ENCODE data around the gene ITPR2. TPM values are rescaled to one million over a fixed set of nuclear protein-coding genes. Genes with fewer than 3 reads are reported as not detected.

Gene ITPR2
- total RNA-seq, 3 donors from 2014 or later = 33.3 to 60.8 (median 54.0) TPM

GRCh38 chr12:26823390-26823789, 9.6 kb downstream of the ITPR2 start:
- no peak overlapping the region for H3K4me3 ChIP-seq
- ATAC-seq (no peak), DNase-seq (no peak)
- no peaks in the 10 kb centered on the region for H3K9me3 ChIP-seq
- TF ChIP-seq, protein P1, sequence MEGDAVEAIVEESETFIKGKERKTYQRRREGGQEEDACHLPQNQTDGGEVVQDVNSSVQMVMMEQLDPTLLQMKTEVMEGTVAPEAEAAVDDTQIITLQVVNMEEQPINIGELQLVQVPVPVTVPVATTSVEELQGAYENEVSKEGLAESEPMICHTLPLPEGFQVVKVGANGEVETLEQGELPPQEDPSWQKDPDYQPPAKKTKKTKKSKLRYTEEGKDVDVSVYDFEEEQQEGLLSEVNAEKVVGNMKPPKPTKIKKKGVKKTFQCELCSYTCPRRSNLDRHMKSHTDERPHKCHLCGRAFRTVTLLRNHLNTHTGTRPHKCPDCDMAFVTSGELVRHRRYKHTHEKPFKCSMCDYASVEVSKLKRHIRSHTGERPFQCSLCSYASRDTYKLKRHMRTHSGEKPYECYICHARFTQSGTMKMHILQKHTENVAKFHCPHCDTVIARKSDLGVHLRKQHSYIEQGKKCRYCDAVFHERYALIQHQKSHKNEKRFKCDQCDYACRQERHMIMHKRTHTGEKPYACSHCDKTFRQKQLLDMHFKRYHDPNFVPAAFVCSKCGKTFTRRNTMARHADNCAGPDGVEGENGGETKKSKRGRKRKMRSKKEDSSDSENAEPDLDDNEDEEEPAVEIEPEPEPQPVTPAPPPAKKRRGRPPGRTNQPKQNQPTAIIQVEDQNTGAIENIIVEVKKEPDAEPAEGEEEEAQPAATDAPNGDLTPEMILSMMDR (IDR thresholded peaks at IDR 0.05) = no peak
- intact Hi-C loops (cut with DNase I, micrococcal nuclease) = no loop called here
- H3K4me1 ChIP-seq (ENCODE audit: low read depth) = no peaks in the 10 kb centered on the region
- no peaks in the 10 kb centered on the region for H3K36me3 ChIP-seq (ENCODE audit: low read depth)

- no peak for ATAC-seq
- no peaks in the 10 kb centered on the region for H3K9me3 ChIP-seq
- H3K4me1 ChIP-seq (ENCODE audit: low read depth) = no peaks in the 10 kb centered on the region
- intact Hi-C loops (cut with DNase I, micrococcal nuclease) = no loop called here
- H3K4me3 ChIP-seq = no peak overlapping the region
- TF ChIP-seq, protein P1 (IDR thresholded peaks at IDR 0.05) = no peak
- no peak for DNase-seq
- no peaks in the 10 kb centered on the region for H3K36me3 ChIP-seq (ENCODE audit: low read depth)
Measured at GRCh38 chr12:26822026-26822425, 11.0 kb downstream of the ITPR2 start.

DNA sequence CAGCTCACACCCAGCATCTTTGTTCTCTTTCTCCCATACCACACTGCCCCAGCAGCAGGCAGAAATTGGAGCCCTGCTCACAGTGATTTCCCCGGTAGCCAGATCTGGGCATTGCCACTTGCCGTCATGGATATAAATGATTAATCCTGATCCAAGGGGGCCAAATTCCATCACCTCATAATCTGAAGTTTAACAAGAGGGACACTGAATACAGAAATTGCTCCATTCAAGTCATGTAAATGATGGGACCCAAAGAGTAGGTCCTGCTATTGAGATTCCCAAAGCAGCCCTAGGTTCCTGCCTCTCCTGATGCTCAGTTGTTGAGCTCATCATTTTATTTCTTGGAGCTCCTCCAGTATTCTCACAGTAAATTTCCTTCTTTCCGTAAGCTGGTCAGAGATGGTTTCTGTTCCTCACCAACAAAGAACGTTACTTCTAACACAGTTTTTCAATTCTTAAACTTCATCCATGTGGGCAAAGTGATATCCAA, 11.7 kb downstream of the ITPR2 start:
- Histone ChIP-seq H3K4me1 (ENCODE audit: low read depth) (no peaks in the 10 kb centered on the region), H3K36me3 (ENCODE audit: low read depth) (no peaks in the 10 kb centered on the region), H3K9me3 (no peaks in the 10 kb centered on the region), H3K4me3 (no peak overlapping the region)
- DNase-seq (no peak), ATAC-seq (no peak)
- TF ChIP-seq, protein P1 (IDR thresholded peaks at IDR 0.05) = no peak
- intact Hi-C loops (cut with DNase I, micrococcal nuclease) = no loop called here

DNA sequence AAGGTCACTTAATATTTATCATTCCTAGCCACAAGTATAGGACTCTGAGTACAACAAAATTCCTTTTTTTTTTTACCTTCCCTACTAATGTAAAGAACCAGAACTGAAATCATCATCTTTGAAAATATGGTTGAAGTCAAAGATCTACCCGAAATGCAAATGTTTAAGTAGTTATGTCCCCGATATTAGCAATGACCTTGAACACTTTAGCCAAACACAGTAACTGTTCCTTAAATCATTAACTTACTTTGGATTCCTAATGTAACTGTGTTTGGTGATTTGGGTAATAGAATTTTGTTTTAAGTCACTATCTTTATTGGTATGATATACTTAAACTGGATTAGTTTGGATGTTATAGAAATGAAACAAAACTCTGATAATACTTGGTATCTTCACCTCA, 14.4 kb downstream of the ITPR2 start:
- TF ChIP-seq, protein P1 (IDR thresholded peaks at IDR 0.05) = no peak
- intact Hi-C loops (cut with DNase I, micrococcal nuclease) = no loop called here
- DNase-seq (no peak), ATAC-seq (no peak)
- H3K9me3 ChIP-seq = no peaks in the 10 kb centered on the region
- H3K4me3 ChIP-seq = no peak overlapping the region
- H3K36me3 ChIP-seq (ENCODE audit: low read depth) = no peaks in the 10 kb centered on the region
- no peaks in the 10 kb centered on the region for H3K4me1 ChIP-seq (ENCODE audit: low read depth)

DNA sequence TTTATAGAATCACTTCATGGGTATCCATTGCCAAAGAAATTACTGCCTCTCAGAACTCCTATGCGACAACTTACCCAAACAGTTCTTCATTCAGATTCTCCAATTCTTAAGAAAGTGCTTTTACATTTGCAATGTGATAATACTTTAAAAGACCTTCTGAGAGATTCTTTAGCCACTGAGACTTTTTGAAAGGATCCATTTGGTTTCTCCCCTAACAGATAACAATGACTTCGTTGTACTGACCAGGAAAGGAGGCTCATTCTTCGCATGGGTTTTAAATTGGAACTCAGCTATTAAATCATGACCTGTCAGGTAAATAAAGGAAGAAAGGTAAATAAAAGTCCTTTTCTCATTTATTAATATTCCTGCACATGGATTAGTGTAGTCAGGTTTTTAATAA, 14.8 kb downstream of the ITPR2 start:
- DNase-seq (no peak), ATAC-seq (no peak)
- TF ChIP-seq, protein P1 (IDR thresholded peaks at IDR 0.05) = no peak
- Histone ChIP-seq H3K36me3 (ENCODE audit: low read depth) (no peaks in the 10 kb centered on the region), H3K4me3 (no peak overlapping the region), H3K4me1 (ENCODE audit: low read depth) (no peaks in the 10 kb centered on the region), H3K9me3 (no peaks in the 10 kb centered on the region)
- intact Hi-C loops (cut with DNase I, micrococcal nuclease) = no loop called here

GRCh38 chr12:26817183-26817591, 15.8 kb downstream of the ITPR2 start:
- Histone ChIP-seq H3K4me3 (no peak overlapping the region), H3K4me1 (ENCODE audit: low read depth) (no peaks in the 10 kb centered on the region), H3K36me3 (ENCODE audit: low read depth) (no peaks in the 10 kb centered on the region), H3K9me3 (no peaks in the 10 kb centered on the region)
- intact Hi-C loops (cut with DNase I, micrococcal nuclease) = no loop called here
- DNase-seq = no peak
- ATAC-seq = peak; percentile 42
- TF ChIP-seq, protein P1 (IDR thresholded peaks at IDR 0.05) = no peak

Data from mucosa of descending colon (tissue), 3 donors.